ENCODE results near the gene PDCD1. TPM values are rescaled to one million over a fixed set of nuclear protein-coding genes. Genes with fewer than 3 reads are reported as not detected.

The PDCD1 gene
- total and polyA plus RNA-seq, 10 of the 15 experiments (the other 5 are each of a cell fraction or from before 2014, with no cell fraction given), result 0.62 to 6.4 (median 2.9) TPM; not detected in 2

GRCh38 chr2:241818229-241818942 is 40.3 kb downstream of the PDCD1 start:
- ChIA-PET POLR2A (no interaction called here), RAD21 (ENCODE audit: unreplicated experiment) (no interaction called here), SMC1A (ENCODE audit: uncharacterized antibody, unreplicated experiment) (no interaction called here), CTCF (no interaction called here)
- DNase-seq (ENCODE audit: low read depth, low spot score) (no peak), FAIRE-seq (no peak), ATAC-seq (no peak)
- H3K27ac ChIP-seq (ENCODE audit: control insufficient read depth, insufficient read depth), result no peak overlapping the region
- BruUV-seq (replicated peaks), result no TSS peak
- no peak overlapping the region for H3K4me3 ChIP-seq
- no peaks in the 10 kb centered on the region for H3K27me3 ChIP-seq (replicated peaks in 1 of 2; ENCODE audit: control insufficient read depth in 2 of 2, insufficient read depth in 2 of 2, low read length in 1 of 2)
- intact Hi-C loops (cut with micrococcal nuclease; ENCODE audit: unreplicated experiment), result no loop called here
- no peaks in the 10 kb centered on the region for H4K20me1 ChIP-seq (ENCODE audit: control insufficient read depth, insufficient read depth)
- no peak overlapping the region for H2AFZ ChIP-seq (ENCODE audit: control insufficient read depth, low read depth, low read length)
- no peaks in the 10 kb centered on the region for H3K36me3 ChIP-seq (ENCODE audit: control insufficient read depth in 2 of 2, insufficient read depth in 2 of 2, low read length in 1 of 2)
- H3K9me3 ChIP-seq (replicated peaks; ENCODE audit: control insufficient read depth, insufficient read depth, low read length), result no peaks in the 10 kb centered on the region; the same call in 2 of the 3 replicates
- no peaks in the 10 kb centered on the region for H3K79me2 ChIP-seq (ENCODE audit: control insufficient read depth, insufficient read depth, low read length)
- no peak overlapping the region for H3K4me2 ChIP-seq (ENCODE audit: control insufficient read depth, insufficient read depth)
- peaks cover 7% of the 10 kb centered on the region for H3K4me1 ChIP-seq (ENCODE audit: control insufficient read depth, insufficient read depth, low read length)
- TF ChIP-seq RAD51 (IDR thresholded peaks at IDR 0.05), result no peak
- no peak for TF ChIP-seq HSF1 (IDR thresholded peaks at IDR 0.05; ENCODE audit: low read depth, low read length)
- no peak for TF ChIP-seq SREBF1 (IDR thresholded peaks at IDR 0.05; ENCODE audit: low read length)
- TF ChIP-seq RELA (IDR thresholded peaks at IDR 0.05; ENCODE audit: borderline replicate concordance, partially characterized antibody), result no peak
- no peak for TF ChIP-seq EP300 (IDR thresholded peaks at IDR 0.05; ENCODE audit: borderline replicate concordance in 1 of 2, control insufficient read depth in 1 of 2, low read depth in 2 of 2, low read length in 2 of 2)
- TF ChIP-seq IKZF1 (conservative IDR thresholded peaks at IDR 0.05), result no peak
- TF ChIP-seq YY1 (IDR thresholded peaks at IDR 0.05; ENCODE audit: low read depth, low read length), result no peak
- TF ChIP-seq RB1 (IDR thresholded peaks at IDR 0.05; ENCODE audit: borderline replicate concordance), result no peak
- no peak for TF ChIP-seq ELK1 (IDR thresholded peaks at IDR 0.05; ENCODE audit: low read depth, low read length)
- TF ChIP-seq RAD21 (IDR thresholded peaks at IDR 0.05; ENCODE audit: insufficient read depth, low read depth, low read length), result no peak
- no peak for TF ChIP-seq IRF4 (IDR thresholded peaks at IDR 0.05; ENCODE audit: low read depth, low read length)
- TF ChIP-seq ATF7 (IDR thresholded peaks at IDR 0.05; ENCODE audit: low read depth), result no peak
- no peak for TF ChIP-seq NR2C1 (IDR thresholded peaks at IDR 0.05)
- no peak for TF ChIP-seq KLF5 (IDR thresholded peaks at IDR 0.05; ENCODE audit: partially characterized antibody)
- no peak for TF ChIP-seq KDM1A (IDR thresholded peaks at IDR 0.05; ENCODE audit: borderline replicate concordance)
- TF ChIP-seq DPF2 (IDR thresholded peaks at IDR 0.05), result no peak
- no peak for TF ChIP-seq POLR2AphosphoS2 (IDR thresholded peaks at IDR 0.05; ENCODE audit: low read depth, low read length)
- no peak for TF ChIP-seq CBX3 (IDR thresholded peaks at IDR 0.05; ENCODE audit: borderline replicate concordance, low read depth)
- TF ChIP-seq ZBTB11 (CRISPR knock-in tag; IDR thresholded peaks at IDR 0.05), result no peak
- no peak for TF ChIP-seq GATAD2B (conservative IDR thresholded peaks at IDR 0.05; ENCODE audit: low read depth)
- no peak overlapping the region for H3K9ac ChIP-seq (ENCODE audit: control insufficient read depth, insufficient read depth, low read length)
- in situ Hi-C loops (cut with MboI), result no loop called here
- 47% methylated on average over 23 of the region's 25 CpGs for WGBS (ENCODE audit: insufficient coverage, insufficient replicate concordance, low lambda C conversion rate, missing lambda C conversion rate)
